GM12864 (cell line): Measurements from ENCODE around the gene LUC7L3.

Experiments
- DNase-seq: peaks from one replicate; pipeline ENCODE4 v3.0.0-alpha.2; 2011; ENCODE audit warnings: low read depth
- H3K4me3 ChIP-seq: 2 replicates; pipeline ENCODE4 v1.5.1; 2011; ENCODE audit warnings: mild to moderate bottlenecking, low read depth, low read length, control low read depth
- TF ChIP-seq, protein P1 (sequence below): IDR thresholded peaks from 2 replicates; pipeline ENCODE4 v1.5.1; 2011; ENCODE audit warnings: low read depth, mild to moderate bottlenecking, moderate library complexity, low read length, control low read depth, inconsistent platforms; ENCODE audit errors: missing control alignments

LUC7L3 gene

DNA sequence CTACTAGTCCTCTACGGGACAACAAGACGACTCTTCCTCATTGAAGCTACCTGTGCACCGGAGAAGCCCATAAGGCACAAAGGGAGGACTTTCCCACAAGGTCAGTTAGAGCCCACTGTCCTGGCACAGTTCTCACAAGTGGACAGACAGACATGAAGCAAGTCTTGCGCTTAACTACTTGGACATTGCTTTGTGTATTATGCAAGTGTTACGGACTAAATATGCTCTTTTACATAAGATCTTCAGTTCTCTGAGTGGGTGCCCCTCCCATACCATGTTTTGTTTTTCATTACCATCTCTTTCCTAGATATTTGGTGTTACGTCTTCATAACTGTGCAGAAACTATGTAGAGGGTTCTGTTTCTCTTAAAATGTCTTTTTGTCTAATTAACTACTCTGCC lies 29.8 kb downstream of the LUC7L3 start:
- no peak for DNase-seq
- TF ChIP-seq, protein P1, sequence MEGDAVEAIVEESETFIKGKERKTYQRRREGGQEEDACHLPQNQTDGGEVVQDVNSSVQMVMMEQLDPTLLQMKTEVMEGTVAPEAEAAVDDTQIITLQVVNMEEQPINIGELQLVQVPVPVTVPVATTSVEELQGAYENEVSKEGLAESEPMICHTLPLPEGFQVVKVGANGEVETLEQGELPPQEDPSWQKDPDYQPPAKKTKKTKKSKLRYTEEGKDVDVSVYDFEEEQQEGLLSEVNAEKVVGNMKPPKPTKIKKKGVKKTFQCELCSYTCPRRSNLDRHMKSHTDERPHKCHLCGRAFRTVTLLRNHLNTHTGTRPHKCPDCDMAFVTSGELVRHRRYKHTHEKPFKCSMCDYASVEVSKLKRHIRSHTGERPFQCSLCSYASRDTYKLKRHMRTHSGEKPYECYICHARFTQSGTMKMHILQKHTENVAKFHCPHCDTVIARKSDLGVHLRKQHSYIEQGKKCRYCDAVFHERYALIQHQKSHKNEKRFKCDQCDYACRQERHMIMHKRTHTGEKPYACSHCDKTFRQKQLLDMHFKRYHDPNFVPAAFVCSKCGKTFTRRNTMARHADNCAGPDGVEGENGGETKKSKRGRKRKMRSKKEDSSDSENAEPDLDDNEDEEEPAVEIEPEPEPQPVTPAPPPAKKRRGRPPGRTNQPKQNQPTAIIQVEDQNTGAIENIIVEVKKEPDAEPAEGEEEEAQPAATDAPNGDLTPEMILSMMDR: no peak
- no peak overlapping the region for H3K4me3 ChIP-seq

DNA sequence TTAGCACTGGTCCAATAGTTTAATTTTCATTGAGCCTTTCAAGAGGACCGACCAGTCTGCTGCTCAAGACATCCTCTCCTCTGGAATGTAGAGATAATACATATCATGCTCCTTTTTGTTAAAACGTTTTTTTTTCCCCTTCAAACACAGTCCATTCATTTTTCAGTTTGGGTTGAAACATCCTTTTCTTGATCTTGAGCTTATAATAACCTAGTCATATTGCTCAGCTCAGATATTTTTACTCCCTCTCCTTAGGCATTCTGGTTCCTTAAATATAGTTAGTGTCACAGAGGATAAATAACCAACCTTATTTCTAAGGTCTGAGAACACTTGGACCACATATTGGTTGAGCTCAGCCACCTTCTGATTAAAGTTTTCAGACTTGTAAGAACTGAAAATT lies 35.1 kb downstream of the LUC7L3 start:
- no peak overlapping the region for H3K4me3 ChIP-seq
- DNase-seq: no peak
- TF ChIP-seq, protein P1: no peak

DNA sequence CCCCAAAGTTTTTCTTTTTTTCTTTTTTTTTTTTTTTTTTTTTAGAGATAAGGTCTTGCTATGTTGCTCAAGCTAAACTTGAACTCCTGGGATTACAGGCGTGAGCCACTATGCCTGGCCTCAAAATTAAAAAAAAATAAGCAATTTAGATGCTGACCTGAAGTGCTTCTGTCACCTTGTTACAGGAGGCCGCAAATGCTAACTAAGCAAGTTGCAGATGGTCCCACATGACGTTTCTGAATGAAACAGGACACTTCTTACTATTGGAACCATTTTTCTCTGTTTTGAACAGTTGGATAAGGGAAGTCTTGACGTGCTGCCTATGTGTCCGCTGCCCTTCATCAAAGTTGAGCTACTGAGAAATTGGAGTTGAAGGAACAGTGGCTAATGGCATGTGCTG lies 39.1 kb downstream of the LUC7L3 start:
- TF ChIP-seq, protein P1: no peak
- H3K4me3 ChIP-seq: no peak overlapping the region
- DNase-seq: no peak

DNA sequence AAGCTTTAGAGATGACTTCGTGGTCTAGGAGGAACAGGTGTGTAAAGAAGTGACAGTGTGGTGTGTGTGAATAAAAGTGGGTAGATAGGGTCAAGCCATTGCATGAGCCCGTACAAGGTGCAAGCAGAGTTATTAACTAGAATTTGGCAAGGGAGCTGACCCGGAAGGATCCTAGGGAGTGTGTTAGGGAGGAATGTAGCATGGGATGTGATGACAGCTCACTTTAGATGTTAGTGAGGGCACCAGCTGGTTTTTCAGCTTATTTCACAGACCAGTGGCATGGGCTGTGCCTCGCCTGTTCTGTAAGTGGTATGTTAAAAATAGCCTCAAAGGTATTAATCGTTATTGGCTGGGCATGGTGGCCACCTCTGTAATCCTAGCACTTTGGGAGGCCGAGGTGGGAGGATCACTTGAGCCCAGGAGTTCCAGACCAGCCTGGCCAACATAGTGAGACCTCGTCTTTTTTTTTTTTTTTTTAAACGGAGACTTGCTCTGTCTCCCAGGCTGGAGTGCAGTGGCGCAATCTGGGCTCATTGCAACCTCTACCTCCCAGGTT lies 39.7 kb downstream of the LUC7L3 start:
- TF ChIP-seq, protein P1: no peak
- DNase-seq: no peak
- no peak overlapping the region for H3K4me3 ChIP-seq

GRCh38 chr17:50762177-50762576 lies 42.8 kb downstream of the LUC7L3 start:
- no peak overlapping the region for H3K4me3 ChIP-seq
- no peak for DNase-seq
- TF ChIP-seq, protein P1: no peak

GRCh38 chr17:50763716-50764475 lies 44.5 kb downstream of the LUC7L3 start:
- TF ChIP-seq, protein P1: no peak
- no peak for DNase-seq
- no peak overlapping the region for H3K4me3 ChIP-seq

GRCh38 chr17:50764734-50765149 lies 45.3 kb downstream of the LUC7L3 start:
- DNase-seq: no peak
- TF ChIP-seq, protein P1: no peak
- H3K4me3 ChIP-seq: no peak overlapping the region
